NCI-H128 (cell line): ENCODE data around the gene ZNF438.

Experiments used
- DNase-seq: peaks from one replicate; lab custom pipeline; 2025; ENCODE audit not compliant: unreplicated experiment; lab: John Stamatoyannopoulos, UW

The ZNF438 gene

GRCh38 chr10:30885423-30885822 lies 146.2 kb downstream of the ZNF438 start:
- no peak for DNase-seq

- no peak for DNase-seq
Observed at GRCh38 chr10:30883751-30884150, 147.9 kb downstream of the ZNF438 start.

- no peak for DNase-seq
Observed at GRCh38 chr10:30883116-30883515, 148.5 kb downstream of the ZNF438 start.

GRCh38 chr10:30882281-30882680 lies 149.4 kb downstream of the ZNF438 start:
- DNase-seq: no peak

GRCh38 chr10:30878920-30879319 lies 152.7 kb downstream of the ZNF438 start:
- DNase-seq: no peak

- no peak for DNase-seq
Observed at GRCh38 chr10:30877111-30877510, 154.6 kb downstream of the ZNF438 start.

- no peak for DNase-seq
Observed at GRCh38 chr10:30873411-30873810, 158.3 kb downstream of the ZNF438 start.

- no peak for DNase-seq
Observed at GRCh38 chr10:30870896-30871295, 160.8 kb downstream of the ZNF438 start.

GRCh38 chr10:30869566-30869965 lies 162.1 kb downstream of the ZNF438 start:
- no peak for DNase-seq

GRCh38 chr10:30868611-30869010 lies 163.1 kb downstream of the ZNF438 start:
- no peak for DNase-seq

- DNase-seq: no peak
Observed at GRCh38 chr10:30866896-30867295, 164.8 kb downstream of the ZNF438 start.

GRCh38 chr10:30865141-30865926 lies 166.3 kb downstream of the ZNF438 start:
- DNase-seq: no peak

GRCh38 chr10:30863516-30864210 lies 168.0 kb downstream of the ZNF438 start:
- DNase-seq: no peak

- no peak for DNase-seq
Observed at GRCh38 chr10:30862486-30862885, 169.2 kb downstream of the ZNF438 start.

GRCh38 chr10:30861976-30862375 lies 169.7 kb downstream of the ZNF438 start:
- DNase-seq: no peak

GRCh38 chr10:30861221-30861620 lies 170.4 kb downstream of the ZNF438 start:
- DNase-seq: no peak

GRCh38 chr10:30858499-30858898 lies 173.2 kb downstream of the ZNF438 start:
- no peak for DNase-seq

- no peak for DNase-seq
Observed at GRCh38 chr10:30857803-30858202, 173.9 kb downstream of the ZNF438 start.

GRCh38 chr10:30855131-30855530 lies 176.5 kb downstream of the ZNF438 start:
- no peak for DNase-seq

- no peak for DNase-seq
Observed at GRCh38 chr10:30854656-30855055, 177.0 kb downstream of the ZNF438 start.

GRCh38 chr10:30853066-30853465 lies 178.6 kb downstream of the ZNF438 start:
- DNase-seq: no peak

- DNase-seq: no peak
Observed at GRCh38 chr10:30850776-30851175, 180.9 kb downstream of the ZNF438 start.
